ENCODE data around the gene P2RX2.

DNA sequence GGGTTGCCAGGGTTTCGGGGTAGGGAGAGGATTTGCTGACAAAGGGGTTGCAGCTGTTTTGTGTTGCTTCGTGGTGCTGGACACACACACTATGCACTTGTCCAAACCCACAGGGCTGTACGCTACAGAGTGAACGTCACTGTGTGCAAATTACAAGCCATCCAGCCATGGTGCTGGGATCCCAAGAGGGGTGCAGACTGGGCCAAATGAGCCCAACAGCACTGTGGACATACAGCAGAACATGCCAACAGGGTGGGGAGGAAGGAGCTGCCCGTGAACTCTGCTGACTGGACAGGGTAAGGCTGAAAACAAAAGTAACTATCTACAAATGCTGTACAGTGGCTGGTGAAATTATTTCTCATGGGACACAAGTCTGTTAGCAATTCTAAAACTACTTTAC lies 43.4 kb downstream of the P2RX2 start:
- TF ChIP-seq EZH2 (IDR thresholded peaks at IDR 0.05) (no peak), POLR2AphosphoS5 (IDR thresholded peaks at IDR 0.05; ENCODE audit: borderline replicate concordance, low read depth, low read length) (no peak)

All from SK-N-MC (cell line).